Psoas muscle (tissue), 8 donors: ENCODE results near the gene CD180. TPM values are rescaled to one million over a fixed set of nuclear protein-coding genes. Genes with fewer than 3 reads are reported as not detected.

Source experiments
- ATAC-seq, 4 donors: fragments of 200-7000 bp; cut with Tn5 transposase; one replicate each; pipeline ENCODE4 v1.9.1; 2020; ENCODE audit warnings: moderate library complexity in 3 of 4, mild to moderate bottlenecking in 2 of 4
- DNase-seq, 2 donors: peaks; one replicate each; pipeline ENCODE4 v3.0.0-alpha.2; 2020
- H3K27ac ChIP-seq: fragments of 200-600 bp; one replicate; pipeline ENCODE4 v1.8.0; 2022
- H3K27me3 ChIP-seq, 3 donors: fragments of 200-600 bp in 1 of 3; one replicate each; pipeline versions ENCODE4 v1.6.1 to v1.8.0; 2013 to 2022; ENCODE audit warnings: low read length in 2 of 3, mild to moderate bottlenecking in 2 of 3, moderate library complexity in 1 of 3; ENCODE audit not compliant: insufficient read depth in 3 of 3
- H3K36me3 ChIP-seq, 2 donors: fragments of 200-600 bp in 1 of 2; one replicate each; pipeline versions ENCODE4 v1.6.1 to v1.8.0; 2013 to 2022; ENCODE audit warnings: low read depth in 1 of 2, mild to moderate bottlenecking in 1 of 2, moderate library complexity in 1 of 2; ENCODE audit not compliant: insufficient read depth in 1 of 2
- H3K4me1 ChIP-seq: fragments of 200-600 bp; one replicate; pipeline ENCODE4 v1.8.0; 2022
- H3K4me3 ChIP-seq: fragments of 200-600 bp; one replicate; pipeline ENCODE4 v1.8.0; 2022; ENCODE audit warnings: mild to moderate bottlenecking
- H3K9me3 ChIP-seq: fragments of 200-600 bp; one replicate; pipeline ENCODE4 v1.8.0; 2022
- CTCF ChIP-seq: fragments of 200-600 bp; IDR thresholded peaks from one replicate; pipeline ENCODE4 v1.8.0; 2022; ENCODE audit warnings: antibody characterized with exemption
- WGBS, 3 donors: extraction: QIAGEN DNeasy Blood & Tissue Kit; methylation state at CpG; one replicate each; pipeline versions ENCODE4 v1.1.6 to v1.1.7; 2013; 5-methylcytosine and 5-hydroxymethylcytosine counted together
- intact Hi-C, 2 donors: fragments of 100-400 bp; cut with DNase I; formaldehyde crosslinking; loops; one replicate each; pipeline versions ENCODE4 v1.11.0 to v1.14.2; 2022
- polyA plus RNA-seq, 3 donors: library from polyadenylated mRNA; stranded (reverse); fragments of 200-250 nt; gene quantifications; one replicate each; pipeline ENCODE4 v1.2.3, GENCODE V29; 2013
- total RNA-seq, 4 donors: library from RNA; stranded (reverse); fragmentation: NEBNext Ultra II Directional in 2 of 4; extraction: Animal tissue kit (Norgen Biotek cat#: 25700) in 2 of 4; gene quantifications; one replicate each; pipeline versions ENCODE4 v1.2.1 to v1.2.4, GENCODE V29; 2021 to 2023
- donor health status: healthy with polysubstance abuse.
- donor health status: DM: no; HTN: no; CAD: no; lungs with moderate emphysema.
- donor health status: Bipolar disorder and iron deficiency.
- donor health status: healthy.
- donor health status: DM: yes; HTN: yes; CAD: no.
- donor health status: DM: no; HTN: no; CAD: no.
- donor health status: DM: no; HTN: no; CAD: no.
- donor health status: DM: yes; HTN: yes; CAD: no.

Gene CD180
- total and polyA plus RNA-seq, 7 donors: 0.06 to 0.74 (median 0.24) TPM

GRCh38 chr5:67147760-67148159, 48.8 kb downstream of the CD180 start:
- ATAC-seq (no peak), DNase-seq (no peak)
- Histone ChIP-seq H3K27ac (no peak overlapping the region), H3K4me3 (no peak overlapping the region), H3K4me1 (no peaks in the 10 kb centered on the region), H3K27me3 (no peaks in the 10 kb centered on the region), H3K36me3 (peaks cover 13 to 98% of the 10 kb centered on the region in 2 donors), H3K9me3 (no peaks in the 10 kb centered on the region)
- no peak for TF ChIP-seq CTCF
- intact Hi-C loops: no loop called here
- 96 to 97% (median 97%) methylated on average over 3 of the region's 3 CpGs for WGBS, 3 donors

- H3K4me3 ChIP-seq: no peak overlapping the region
- no peaks in the 10 kb centered on the region for H3K27me3 ChIP-seq
- no peaks in the 10 kb centered on the region for H3K9me3 ChIP-seq
- intact Hi-C loops: no loop called here
- no peaks in the 10 kb centered on the region for H3K4me1 ChIP-seq
- H3K36me3 ChIP-seq: peaks cover 13 to 98% of the 10 kb centered on the region in 2 donors
- WGBS, 3 donors: 92 to 94% (median 92%) methylated on average over 4 of the region's 4 CpGs
- no peak for TF ChIP-seq CTCF
- ATAC-seq: no peak
- H3K27ac ChIP-seq: no peak overlapping the region
- no peak for DNase-seq
These were observed 49.6 kb downstream of the CD180 start for GRCh38 chr5:67146981-67147380.

DNA sequence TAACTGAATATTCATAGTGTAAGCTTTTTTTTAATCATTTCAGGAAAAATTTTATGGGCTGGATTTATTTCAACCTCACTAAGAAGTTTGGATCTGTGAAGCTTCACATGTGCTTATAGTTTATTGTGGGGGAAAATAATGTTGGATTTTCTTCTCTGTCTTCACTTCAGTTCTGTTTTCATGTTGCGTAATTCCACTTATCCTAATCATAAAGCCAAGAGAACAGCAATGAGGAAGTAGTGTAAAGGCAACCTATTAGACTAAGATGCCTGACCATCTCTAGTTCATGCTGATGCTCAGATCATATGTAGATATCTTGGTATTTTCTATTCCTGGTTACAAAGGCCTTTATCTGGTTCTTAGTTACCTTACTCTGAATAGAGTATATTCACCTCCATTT, 50.0 kb downstream of the CD180 start:
- DNase-seq (no peak), ATAC-seq (no peak)
- H3K27me3 ChIP-seq: no peaks in the 10 kb centered on the region
- no peaks in the 10 kb centered on the region for H3K4me1 ChIP-seq
- peaks cover 15 to 98% of the 10 kb centered on the region in 2 donors for H3K36me3 ChIP-seq
- no peak for TF ChIP-seq CTCF
- WGBS, 3 donors: 88 to 100% (median 95%) methylated on average over 1 of the region's 1 CpG
- no peaks in the 10 kb centered on the region for H3K9me3 ChIP-seq
- H3K4me3 ChIP-seq: no peak overlapping the region
- intact Hi-C loops: no loop called here
- no peak overlapping the region for H3K27ac ChIP-seq

DNA sequence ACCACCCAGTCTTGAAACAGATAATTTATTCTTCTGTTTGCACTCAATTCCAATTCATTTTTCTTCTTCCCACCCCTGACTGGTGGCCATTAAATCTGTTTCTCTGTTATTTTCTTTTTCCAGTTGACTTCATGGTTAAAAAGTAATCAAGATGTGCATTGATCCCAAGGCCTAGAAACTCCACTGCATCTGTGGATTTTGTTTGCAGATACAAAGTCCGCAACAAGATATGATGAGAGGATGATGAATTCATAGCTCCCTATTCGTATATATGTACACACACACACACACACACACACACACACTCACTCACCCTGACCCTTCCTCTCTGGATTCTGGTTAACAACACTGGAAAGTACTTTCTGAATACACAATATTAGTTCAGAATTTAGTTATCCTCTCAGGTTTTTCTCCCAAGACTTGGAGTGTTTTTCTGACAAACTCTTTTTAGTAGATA, 52.4 kb downstream of the CD180 start:
- Histone ChIP-seq H3K4me1 (no peaks in the 10 kb centered on the region), H3K9me3 (no peaks in the 10 kb centered on the region), H3K27ac (no peak overlapping the region), H3K36me3 (peaks cover 12 to 95% of the 10 kb centered on the region in 2 donors), H3K27me3 (no peaks in the 10 kb centered on the region), H3K4me3 (no peak overlapping the region)
- no peak for TF ChIP-seq CTCF
- no peak for DNase-seq
- ATAC-seq: no peak
- WGBS, 3 donors: 93 to 97% (median 96%) methylated on average over 2 of the region's 2 CpGs
- intact Hi-C loops: no loop called here

GRCh38 chr5:67143549-67143948, 53.0 kb downstream of the CD180 start:
- Histone ChIP-seq H3K4me3 (no peak overlapping the region), H3K27me3 (no peaks in the 10 kb centered on the region), H3K4me1 (no peaks in the 10 kb centered on the region), H3K27ac (no peak overlapping the region), H3K36me3 (peaks cover 16 to 97% of the 10 kb centered on the region in 2 donors), H3K9me3 (no peaks in the 10 kb centered on the region)
- intact Hi-C loops: no loop called here
- no peak for DNase-seq
- ATAC-seq: no peak
- no peak for TF ChIP-seq CTCF
- 93 to 95% (median 94%) methylated on average over 2 of the region's 2 CpGs for WGBS, 3 donors
